Central memory CD8-positive, alpha-beta T cell (primary cell): ENCODE measurements around the gene HINFP.
"Not testable (repeated sequence)": the region's sequence is repeated elsewhere in the genome, so short reads cannot be mapped to it uniquely, and the experiment has no call there.

ENCODE experiments used
- ATAC-seq: fragments of 150-1000 bp; cut with Tn5 transposase; replicated peaks from 2 replicates; pipeline ENCODE4 v1.10.0; 2022; ENCODE audit warnings: mild to moderate bottlenecking, moderate FRiP score, moderate number of reproducible peaks; ENCODE audit not compliant: poor library complexity, severe bottlenecking; ENCODE audit errors: extremely low read depth
- DNase-seq, 2 donors: peaks; one replicate each; pipeline ENCODE4 v3.0.0; 2021; ENCODE audit warnings: low spot score in 2 of 2
- H3K27ac Mint-ChIP-seq: one replicate; pipeline ENCODE4 v1.8.0; 2022; ENCODE audit warnings: low read depth, mild to moderate bottlenecking, moderate library complexity, mixed read lengths
- H3K27me3 Mint-ChIP-seq: one replicate; pipeline ENCODE4 v1.8.0; 2022; ENCODE audit warnings: mixed read lengths
- H3K36me3 Mint-ChIP-seq: one replicate; pipeline ENCODE4 v1.8.0; 2022; ENCODE audit warnings: mild to moderate bottlenecking, moderate library complexity, mixed read lengths; ENCODE audit not compliant: insufficient read depth
- H3K4me1 Mint-ChIP-seq: one replicate; pipeline ENCODE4 v1.8.0; 2022; ENCODE audit warnings: mixed read lengths
- H3K4me3 Mint-ChIP-seq: one replicate; pipeline ENCODE4 v1.8.0; 2022; ENCODE audit warnings: mild to moderate bottlenecking, moderate library complexity, mixed read lengths
- H3K9me3 Mint-ChIP-seq: one replicate; pipeline ENCODE4 v1.8.0; 2022; ENCODE audit warnings: mixed read lengths

HINFP gene

GRCh38 chr11:119173453-119173852, 52.1 kb downstream of the HINFP start:
- Mint-ChIP-seq H3K4me3 (no peak overlapping the region), H3K27ac (no peak overlapping the region), H3K27me3 (no peaks in the 10 kb centered on the region), H3K4me1 (peaks cover 11% of the 10 kb centered on the region), H3K9me3 (no peaks in the 10 kb centered on the region), H3K36me3 (peaks cover 4% of the 10 kb centered on the region)
- DNase-seq (no peak), ATAC-seq (no peak)

- DNase-seq, result no peak
- Mint-ChIP-seq H3K4me1 (no peaks in the 10 kb centered on the region), H3K27me3 (no peaks in the 10 kb centered on the region), H3K27ac (no peak overlapping the region), H3K4me3 (no peak overlapping the region), H3K36me3 (peaks cover 7% of the 10 kb centered on the region), H3K9me3 (no peaks in the 10 kb centered on the region)
- no peak for ATAC-seq
These were observed 54.2 kb downstream of the HINFP start for GRCh38 chr11:119175493-119176077.

- DNase-seq (no peak), ATAC-seq (no peak)
- H3K36me3 Mint-ChIP-seq, result peaks cover 5% of the 10 kb centered on the region
- H3K27me3 Mint-ChIP-seq, result no peaks in the 10 kb centered on the region
- H3K9me3 Mint-ChIP-seq, result no peaks in the 10 kb centered on the region
- no peaks in the 10 kb centered on the region for H3K4me1 Mint-ChIP-seq
- H3K4me3 Mint-ChIP-seq, result no peak overlapping the region
- H3K27ac Mint-ChIP-seq, result no peak overlapping the region
These were observed 56.8 kb downstream of the HINFP start for GRCh38 chr11:119178166-119178680.

GRCh38 chr11:119179342-119179741, 58.0 kb downstream of the HINFP start:
- no peak overlapping the region for H3K4me3 Mint-ChIP-seq
- H3K4me1 Mint-ChIP-seq, result no peaks in the 10 kb centered on the region
- H3K9me3 Mint-ChIP-seq, result no peaks in the 10 kb centered on the region
- peaks cover 5% of the 10 kb centered on the region for H3K36me3 Mint-ChIP-seq
- no peaks in the 10 kb centered on the region for H3K27me3 Mint-ChIP-seq
- H3K27ac Mint-ChIP-seq, result no peak overlapping the region
- ATAC-seq (no peak), DNase-seq (no peak)

- Mint-ChIP-seq H3K27ac (no peak overlapping the region), H3K27me3 (no peaks in the 10 kb centered on the region), H3K4me1 (no peaks in the 10 kb centered on the region), H3K9me3 (no peaks in the 10 kb centered on the region), H3K4me3 (no peak overlapping the region), H3K36me3 (peaks cover 5% of the 10 kb centered on the region)
- ATAC-seq (no peak), DNase-seq (no peak)
These were observed 58.6 kb downstream of the HINFP start for GRCh38 chr11:119179983-119180382.

GRCh38 chr11:119180729-119181676, 59.6 kb downstream of the HINFP start:
- Mint-ChIP-seq H3K4me1 (no peaks in the 10 kb centered on the region), H3K36me3 (peaks cover 5% of the 10 kb centered on the region), H3K9me3 (no peaks in the 10 kb centered on the region), H3K4me3 (no peak overlapping the region), H3K27me3 (peaks cover 9% of the 10 kb centered on the region), H3K27ac (no peak overlapping the region)
- DNase-seq (no peak), ATAC-seq (no peak)

GRCh38 chr11:119181677-119182412, 60.5 kb downstream of the HINFP start:
- Mint-ChIP-seq H3K9me3 (no peaks in the 10 kb centered on the region), H3K4me1 (no peaks in the 10 kb centered on the region), H3K36me3 (peaks cover 3% of the 10 kb centered on the region), H3K4me3 (no peak overlapping the region), H3K27ac (no peak overlapping the region), H3K27me3 (peaks cover 17% of the 10 kb centered on the region)
- DNase-seq, result no peak
- no peak for ATAC-seq

GRCh38 chr11:119184399-119184798, 63.0 kb downstream of the HINFP start:
- not testable (repeated sequence) for H3K4me3 Mint-ChIP-seq, H3K4me1 Mint-ChIP-seq, H3K9me3 Mint-ChIP-seq, ATAC-seq, H3K36me3 Mint-ChIP-seq, DNase-seq, H3K27ac Mint-ChIP-seq
- peaks cover 19% of the 10 kb centered on the region for H3K27me3 Mint-ChIP-seq
